HepG2 (cell line): Measurements from ENCODE around the gene HTRA3.

Experiments used
- KDM4B ChIP-seq: sonication (generic); formaldehyde crosslinking; IDR thresholded peaks from 2 replicates; pipeline ENCODE4 v1.4.0; 2020; ENCODE audit warnings: missing genetic modification reagents
- MAFG ChIP-seq: sonication (generic); formaldehyde crosslinking; IDR thresholded peaks from 2 replicates; pipeline ENCODE4 v1.5.1; 2020; ENCODE audit warnings: mild to moderate bottlenecking, missing genetic modification reagents
- NONO ChIP-seq, 2 experiments: fragments of 450-650 bp in 1 of 2; sonication (generic) in 1 of 2; formaldehyde crosslinking in 1 of 2; IDR thresholded peaks in 1 of 2; conservative IDR thresholded peaks in 1 of 2; 2 replicates each; pipeline versions ENCODE4 v1.6.1 to v1.8.0; 2017 to 2022; ENCODE audit warnings: mild to moderate bottlenecking in 1 of 2, missing genetic modification reagents in 1 of 2, moderate library complexity in 1 of 2
- POLR2A ChIP-seq, 2 experiments: IDR thresholded peaks; 2 replicates each; pipeline ENCODE4 v1.6.1; 2011; ENCODE audit warnings: low read depth in 2 of 2, low read length in 2 of 2, mild to moderate bottlenecking in 1 of 2, moderate library complexity in 1 of 2; ENCODE audit not compliant: insufficient read depth in 1 of 2
- ZNF224 ChIP-seq: sonication (generic); formaldehyde crosslinking; IDR thresholded peaks from 2 replicates; pipeline ENCODE4 v1.5.0; 2020; ENCODE audit warnings: mild to moderate bottlenecking, missing genetic modification reagents
- ZNF280D ChIP-seq: sonication (generic); formaldehyde crosslinking; IDR thresholded peaks from 2 replicates; pipeline ENCODE4 v1.5.1; 2020; ENCODE audit warnings: mild to moderate bottlenecking, missing genetic modification reagents

- TF ChIP-seq POLR2A (IDR thresholded peaks at IDR 0.05; ENCODE audit: insufficient read depth in 1 of 2, low read depth in 2 of 2, low read length in 2 of 2) (no peak), KDM4B (CRISPR knock-in tag) (no peak), MAFG (CRISPR knock-in tag) (no peak), ZNF280D (CRISPR knock-in tag) (no peak), NONO (IDR thresholded peaks at IDR 0.05) (no peak), NONO (CRISPR knock-in tag; conservative IDR thresholded peaks at IDR 0.05) (no peak), ZNF224 (CRISPR knock-in tag) (no peak)
Observed at GRCh38 chr4:8315435-8316250, 46.1 kb downstream of the HTRA3 start.
